RWPE2 (cell line): ENCODE measurements around the gene TMC3.

ENCODE experiments used
- ATAC-seq: fragments of 200-7000 bp; cut with Tn5 transposase; 3 replicates; pipeline ENCODE4 v1.9.1; 2021; ENCODE audit warnings: low read depth
- DNase-seq: peaks from one replicate; pipeline ENCODE4 v3.0.0-alpha.2; 2020; ENCODE audit warnings: low spot score
- H3K27ac ChIP-seq: fragments of 450-650 bp; 2 replicates; pipeline ENCODE4 v1.5.1; 2017; ENCODE audit warnings: mild to moderate bottlenecking; ENCODE audit not compliant: poor library complexity, severe bottlenecking
- H3K27me3 ChIP-seq: fragments of 250-450 bp; sonication (Bioruptor Pico); 2 replicates; pipeline ENCODE4 v1.5.1; 2021; ENCODE audit warnings: mild to moderate bottlenecking, moderate library complexity; ENCODE audit not compliant: insufficient read depth, poor library complexity, severe bottlenecking
- H3K36me3 ChIP-seq: fragments of 250-450 bp; sonication (Bioruptor Pico); 2 replicates; pipeline ENCODE4 v1.5.1; 2020; ENCODE audit warnings: low read depth, mild to moderate bottlenecking, moderate library complexity
- H3K4me1 ChIP-seq: fragments of 250-450 bp; sonication (Bioruptor Pico); 2 replicates; pipeline ENCODE4 v1.5.1; 2021; ENCODE audit warnings: mild to moderate bottlenecking, moderate library complexity; ENCODE audit not compliant: insufficient read depth, poor library complexity, severe bottlenecking
- H3K4me3 ChIP-seq: fragments of 250-450 bp; sonication (Bioruptor Pico); 2 replicates; pipeline ENCODE4 v1.5.1; 2021; ENCODE audit warnings: mild to moderate bottlenecking, moderate library complexity; ENCODE audit not compliant: severe bottlenecking
- H3K9me3 ChIP-seq: fragments of 250-450 bp; sonication (Bioruptor Pico); 2 replicates; pipeline ENCODE4 v1.5.1; 2021; ENCODE audit warnings: mild to moderate bottlenecking, moderate library complexity; ENCODE audit not compliant: severe bottlenecking
- CTCF ChIP-seq: fragments of 450-650 bp; IDR thresholded peaks from one replicate; pipeline ENCODE4 v1.5.1; 2017; ENCODE audit warnings: mild to moderate bottlenecking, moderate library complexity; ENCODE audit not compliant: poor library complexity, severe bottlenecking

TMC3 gene

GRCh38 chr15:81394603-81395002 lies 20.6 kb upstream of the TMC3 start:
- Histone ChIP-seq H3K9me3 (no peaks in the 10 kb centered on the region), H3K27ac (no peak overlapping the region), H3K36me3 (no peaks in the 10 kb centered on the region), H3K4me1 (peaks cover 12% of the 10 kb centered on the region), H3K27me3 (no peaks in the 10 kb centered on the region), H3K4me3 (no peak overlapping the region)
- ATAC-seq (peak; percentile 84), DNase-seq (no peak)
- TF ChIP-seq CTCF = no peak

- ATAC-seq (no peak), DNase-seq (no peak)
- H3K36me3 ChIP-seq = no peaks in the 10 kb centered on the region
- no peak for TF ChIP-seq CTCF
- H3K27me3 ChIP-seq = no peaks in the 10 kb centered on the region
- H3K27ac ChIP-seq = no peak overlapping the region
- no peak overlapping the region for H3K4me3 ChIP-seq
- H3K9me3 ChIP-seq = no peaks in the 10 kb centered on the region
- H3K4me1 ChIP-seq = no peaks in the 10 kb centered on the region
Measured at GRCh38 chr15:81391657-81392056, 17.6 kb upstream of the TMC3 start.

- ATAC-seq = no peak
- H3K36me3 ChIP-seq = no peaks in the 10 kb centered on the region
- no peaks in the 10 kb centered on the region for H3K9me3 ChIP-seq
- TF ChIP-seq CTCF = no peak
- H3K27ac ChIP-seq = no peak overlapping the region
- H3K27me3 ChIP-seq = no peaks in the 10 kb centered on the region
- H3K4me1 ChIP-seq = no peaks in the 10 kb centered on the region
- DNase-seq = no peak
- H3K4me3 ChIP-seq = no peak overlapping the region
Measured at GRCh38 chr15:81388436-81388770, 14.4 kb upstream of the TMC3 start.

GRCh38 chr15:81387621-81388435 lies 13.8 kb upstream of the TMC3 start:
- no peaks in the 10 kb centered on the region for H3K36me3 ChIP-seq
- ATAC-seq = no peak
- TF ChIP-seq CTCF = no peak
- H3K27me3 ChIP-seq = no peaks in the 10 kb centered on the region
- no peaks in the 10 kb centered on the region for H3K4me1 ChIP-seq
- H3K27ac ChIP-seq = no peak overlapping the region
- no peak overlapping the region for H3K4me3 ChIP-seq
- DNase-seq = no peak
- H3K9me3 ChIP-seq = no peaks in the 10 kb centered on the region

GRCh38 chr15:81386947-81387346 lies 12.9 kb upstream of the TMC3 start:
- TF ChIP-seq CTCF = no peak
- no peak for DNase-seq
- ATAC-seq = no peak
- no peak overlapping the region for H3K4me3 ChIP-seq
- no peaks in the 10 kb centered on the region for H3K27me3 ChIP-seq
- no peaks in the 10 kb centered on the region for H3K36me3 ChIP-seq
- no peaks in the 10 kb centered on the region for H3K9me3 ChIP-seq
- no peak overlapping the region for H3K27ac ChIP-seq
- no peaks in the 10 kb centered on the region for H3K4me1 ChIP-seq
